ENCODE data around the gene POFUT2.
A peak's percentile ranks its signal among the peaks of the same experiment; 100 is the strongest.

POFUT2 gene

DNA sequence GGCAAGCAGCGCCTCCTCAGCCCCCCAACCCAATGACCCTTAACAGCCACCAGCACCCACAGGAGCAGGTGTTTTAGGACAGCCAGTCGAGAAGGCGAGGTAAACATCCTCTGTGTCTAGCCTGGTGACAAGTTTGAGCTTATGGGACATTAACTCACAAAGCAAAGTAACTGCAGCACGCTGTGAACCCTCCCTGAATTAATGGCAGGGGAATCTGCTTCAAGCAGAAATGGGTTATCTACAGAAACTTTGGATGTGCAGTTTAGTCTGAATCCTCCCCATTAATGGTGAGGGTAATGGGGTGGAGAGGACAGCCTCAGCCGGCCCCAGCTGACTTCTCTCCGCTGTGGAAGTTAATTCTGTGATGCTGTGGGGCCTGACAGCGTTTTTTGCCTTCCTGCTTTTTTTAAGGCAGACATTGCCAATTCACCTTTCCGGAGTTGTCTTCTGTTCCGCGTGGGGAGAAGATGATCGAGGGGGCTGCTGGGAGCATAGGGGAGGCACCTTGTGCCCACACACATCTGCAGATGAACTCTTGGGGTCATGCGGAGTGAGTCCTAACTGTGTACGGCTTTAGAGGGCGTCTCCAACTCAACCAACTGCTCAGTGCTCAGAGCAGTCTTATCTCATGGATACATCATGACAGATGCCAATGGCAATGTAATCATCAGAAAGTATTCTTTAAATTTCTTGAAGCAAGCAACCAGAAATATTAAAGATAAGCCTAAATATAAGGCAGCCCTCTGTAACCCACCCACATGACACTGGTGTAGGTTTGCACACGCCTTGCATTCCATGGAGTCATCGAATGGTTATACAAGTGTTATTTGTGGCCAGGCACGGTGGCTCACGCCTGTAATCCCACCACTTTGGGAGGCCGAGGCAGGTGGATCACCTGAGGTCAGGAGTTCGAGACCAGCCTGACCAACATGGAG is 41.0 kb downstream of the POFUT2 start:
- DNase-seq: no peak

DNA sequence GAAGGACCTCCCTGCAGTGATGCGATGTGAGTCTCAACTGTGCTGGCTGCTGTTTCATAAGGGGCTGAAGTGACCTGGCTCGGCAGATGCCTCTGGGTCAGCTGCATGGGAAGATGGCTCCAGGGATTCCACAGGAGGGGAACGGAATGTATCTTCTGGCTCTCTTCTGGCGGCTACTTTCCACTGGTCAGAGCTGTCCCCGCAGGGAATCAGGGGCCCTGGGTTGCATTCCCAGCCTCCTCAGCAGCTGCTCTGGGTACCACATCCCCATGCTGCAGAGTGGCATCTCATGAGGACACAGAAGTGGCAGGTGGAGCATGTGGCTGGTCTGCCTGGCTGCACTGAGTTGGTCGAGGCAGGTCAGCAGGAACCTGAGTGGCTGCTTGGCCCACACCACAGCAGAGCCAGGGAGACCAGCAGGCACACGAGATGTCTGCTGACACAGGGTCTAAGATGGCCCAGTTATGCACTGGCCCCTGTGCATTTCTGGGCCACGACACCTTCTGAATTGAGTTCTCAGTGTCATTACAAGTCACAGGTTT is 42.8 kb downstream of the POFUT2 start:
- DNase-seq: no peak

DNA sequence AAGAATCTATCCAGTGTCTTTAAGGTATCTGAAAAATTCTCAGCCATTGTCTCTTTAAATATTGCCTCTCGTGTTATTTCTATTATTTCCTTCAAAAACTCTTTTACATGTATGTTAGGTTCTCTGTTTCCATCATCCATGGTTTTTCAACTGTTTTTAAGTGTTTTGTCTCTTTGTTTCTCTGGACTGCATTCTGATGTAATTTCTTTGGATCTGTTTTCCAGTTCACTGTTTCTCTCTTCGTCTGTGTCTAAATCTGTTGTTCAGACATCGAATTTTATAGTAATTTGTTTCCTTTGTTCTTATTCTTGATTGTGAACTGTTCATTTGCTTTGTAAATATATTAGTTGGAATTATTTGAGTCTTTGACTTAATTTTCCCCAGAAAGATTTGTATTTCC is 44.1 kb downstream of the POFUT2 start:
- DNase-seq: no peak

DNA sequence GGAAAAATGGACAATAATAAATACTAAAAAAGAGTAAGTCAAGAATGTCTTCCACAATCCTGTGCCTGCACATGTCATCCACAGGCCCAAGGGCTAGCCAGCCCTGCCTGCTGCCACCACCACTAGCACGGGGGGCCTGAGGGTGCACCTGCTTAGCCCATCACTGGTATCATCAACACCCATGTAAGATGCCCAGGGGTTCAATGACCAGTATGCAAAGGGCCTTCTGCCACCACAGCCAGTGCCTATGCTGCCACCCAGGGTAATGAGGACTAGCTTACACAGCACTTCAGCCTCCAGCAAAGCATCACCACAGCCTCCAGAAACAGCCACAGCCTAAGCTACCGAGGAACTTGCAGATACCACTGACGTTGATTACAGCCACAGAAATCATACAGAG is 46.3 kb downstream of the POFUT2 start:
- DNase-seq: no peak

DNA sequence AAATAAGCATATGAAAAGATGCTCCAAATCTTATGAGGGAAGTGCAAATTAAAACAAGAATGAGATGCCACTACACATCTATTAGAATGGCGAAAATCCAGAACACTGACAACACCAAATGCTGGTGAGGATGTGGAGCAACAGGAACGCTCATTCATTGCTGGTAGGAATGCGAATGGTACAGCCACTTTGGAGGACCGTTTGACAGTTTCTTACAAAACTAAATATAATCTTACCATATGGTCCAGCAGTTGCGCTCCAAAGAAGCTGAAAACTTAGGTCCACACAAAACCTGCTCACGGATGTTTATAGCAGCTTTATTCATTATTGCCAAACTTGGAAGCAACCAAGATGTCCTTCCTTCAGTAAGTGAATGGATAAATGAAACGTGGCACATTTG is 50.3 kb downstream of the POFUT2 start:
- no peak for DNase-seq

DNA sequence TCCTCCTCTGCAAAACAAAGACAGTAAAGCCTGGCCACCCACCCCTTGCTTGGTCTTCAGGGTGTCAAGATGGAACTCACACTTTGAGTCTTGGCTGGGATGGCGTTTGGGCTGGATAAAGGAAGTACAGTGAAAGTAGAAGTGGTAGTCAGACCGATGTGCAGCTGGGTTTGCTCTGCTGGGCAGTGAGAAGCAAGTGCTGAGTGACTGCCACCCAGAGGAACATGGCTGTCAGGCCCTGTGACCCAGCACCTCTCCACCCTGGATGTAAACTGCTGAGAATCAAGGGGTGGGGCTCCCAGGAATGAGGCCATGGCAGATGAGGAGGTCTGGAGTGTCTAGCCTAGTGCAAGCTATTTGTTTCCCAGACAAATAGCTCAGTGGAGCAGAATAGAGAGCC is 51.2 kb downstream of the POFUT2 start:
- peak; percentile 18 for DNase-seq

DNA sequence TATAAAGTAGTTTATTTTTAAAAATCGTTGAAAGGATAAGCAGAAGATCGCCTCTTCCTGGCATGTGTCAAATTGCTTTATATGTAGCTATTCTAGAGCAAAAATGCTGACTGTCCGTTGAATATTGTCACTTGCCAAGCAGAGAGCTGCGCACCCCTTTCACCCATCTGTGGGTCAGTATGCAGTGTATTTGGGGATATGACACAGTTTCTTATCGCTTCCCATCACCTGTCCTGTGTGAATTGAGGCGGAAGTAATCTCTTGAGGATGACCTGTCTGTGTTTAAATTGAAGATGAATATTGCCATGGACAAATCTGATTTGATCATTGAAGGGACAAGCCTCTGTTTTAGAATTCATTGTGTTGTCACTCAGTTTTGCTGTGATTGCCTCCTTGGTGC is 52.2 kb downstream of the POFUT2 start:
- no peak for DNase-seq

DNA sequence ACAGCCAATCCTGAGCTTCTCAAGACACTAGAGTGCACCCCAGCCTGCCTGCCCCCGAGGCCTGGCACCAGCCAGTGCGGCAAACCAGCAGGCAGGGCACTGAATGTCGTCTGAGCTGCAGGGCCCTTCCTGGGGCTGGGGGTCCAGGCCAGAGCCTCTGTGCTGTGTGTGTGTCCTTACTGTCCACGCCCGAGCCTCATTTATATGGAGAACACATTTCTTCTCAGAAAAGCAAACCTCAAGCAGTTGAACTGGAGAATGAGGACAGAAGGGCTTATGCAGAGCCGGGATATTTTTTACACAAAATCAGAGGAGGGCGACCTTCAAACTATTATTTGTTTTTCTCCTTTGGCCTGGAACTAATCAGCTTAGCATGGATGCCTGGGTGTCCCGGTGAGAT is 52.7 kb downstream of the POFUT2 start:
- no peak for DNase-seq

DNA sequence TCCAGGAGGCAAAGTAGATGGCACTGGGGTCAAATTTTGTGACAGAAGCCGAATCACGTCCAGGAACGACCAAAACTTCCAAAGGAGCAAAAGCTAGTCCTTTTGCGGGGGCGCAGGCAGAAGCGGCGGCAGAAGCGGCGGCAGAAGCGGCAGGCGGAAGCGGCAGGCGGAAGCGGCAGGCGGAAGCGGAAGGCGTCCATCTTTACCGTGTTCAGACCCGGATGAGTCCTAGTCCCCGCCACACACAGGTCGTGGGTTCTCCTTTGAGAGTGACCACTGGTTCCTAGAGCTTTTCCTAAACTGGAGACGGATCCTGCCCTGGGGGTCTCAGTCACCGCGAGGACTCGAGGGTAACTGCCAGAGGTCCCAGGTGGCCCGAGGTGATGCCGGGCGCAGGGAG is 53.6 kb downstream of the POFUT2 start:
- DNase-seq: no peak

DNA sequence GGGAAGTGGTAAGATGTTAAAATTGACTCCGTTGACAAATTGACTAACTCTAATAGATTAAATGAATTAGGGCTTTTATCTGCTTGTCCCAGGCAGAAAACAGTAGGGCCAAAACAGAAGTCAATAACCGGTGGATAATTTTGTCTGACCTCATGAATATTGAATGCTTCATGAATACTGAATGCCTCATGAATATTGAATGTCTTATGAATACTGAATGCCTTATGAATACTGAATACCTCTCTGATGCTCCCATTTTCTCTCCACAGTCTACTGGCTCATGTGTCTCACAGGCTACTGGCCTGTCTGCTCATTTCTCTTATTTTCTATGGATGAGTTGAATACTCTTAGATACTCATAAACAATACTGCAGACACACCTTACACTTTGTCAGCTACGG is 56.0 kb downstream of the POFUT2 start:
- no peak for DNase-seq

DNA sequence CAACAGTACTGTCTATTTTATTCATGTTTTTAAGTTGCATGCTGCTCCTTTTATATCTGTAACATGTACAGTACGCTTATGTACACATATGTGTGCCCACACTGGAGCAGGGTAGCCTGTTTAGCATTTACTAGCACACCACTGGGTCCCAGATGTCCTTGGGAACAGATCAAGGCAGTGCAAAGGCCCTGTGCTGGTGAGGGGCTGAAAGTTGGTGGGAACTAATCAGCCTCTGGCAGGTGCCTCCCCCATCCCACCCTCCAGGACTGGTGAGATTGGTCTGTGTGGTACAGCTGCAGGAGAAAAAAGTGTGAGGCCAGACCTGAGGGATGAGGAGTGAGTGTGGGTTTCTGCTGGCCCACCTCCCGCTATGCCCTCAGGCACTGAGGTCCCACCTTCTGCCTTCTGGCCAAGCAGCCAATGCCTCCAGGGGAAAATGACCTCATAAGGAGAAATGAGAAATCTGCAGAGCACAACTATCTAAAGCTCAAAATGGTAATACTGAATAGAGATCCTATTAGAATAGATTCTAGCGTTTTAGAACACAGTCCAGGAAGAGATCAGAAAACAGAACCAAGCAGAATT is 58.9 kb downstream of the POFUT2 start:
- no peak for DNase-seq

DNA sequence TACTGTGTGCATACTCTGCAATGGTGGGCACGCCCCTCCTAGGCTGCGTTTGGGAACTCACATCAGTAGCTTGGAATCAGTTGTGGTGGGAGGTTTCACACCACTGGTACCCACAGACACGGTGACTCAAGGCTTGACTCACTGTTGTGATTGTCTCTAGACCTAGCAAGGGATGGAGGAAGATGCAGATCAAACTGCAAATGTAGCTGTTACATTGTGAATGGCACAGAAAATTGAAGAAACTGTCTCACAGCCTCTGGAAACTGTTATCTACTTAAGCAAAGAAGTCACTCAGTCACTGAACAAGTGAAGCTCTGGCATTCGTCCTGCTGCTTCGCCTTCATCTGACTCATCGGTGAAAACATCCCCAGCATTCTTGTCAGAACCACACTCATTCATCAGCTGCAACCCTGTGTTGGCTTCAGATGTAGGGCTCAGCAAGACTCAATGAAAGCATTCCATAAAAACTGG is 59.5 kb downstream of the POFUT2 start:
- peak; percentile 73 for DNase-seq

DNA sequence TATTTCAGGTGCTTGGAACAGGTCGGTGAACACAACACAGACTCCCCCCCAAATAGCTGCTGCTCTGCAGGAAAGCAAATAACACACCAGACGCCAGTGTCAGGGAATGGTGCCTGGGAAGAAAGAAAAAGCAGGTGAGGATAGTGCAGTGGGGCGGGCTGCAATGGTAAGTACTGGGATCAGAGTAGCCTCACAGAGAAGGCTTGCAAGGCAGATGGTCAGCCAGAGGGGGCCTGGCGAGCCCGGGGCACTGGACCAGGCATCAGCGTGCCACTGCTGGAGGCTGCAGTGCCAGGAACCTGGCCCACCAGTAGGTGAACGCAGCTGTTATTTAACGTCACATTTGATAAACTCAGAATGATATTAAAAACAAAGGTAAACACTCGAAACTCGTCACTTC is 60.0 kb downstream of the POFUT2 start:
- no peak for DNase-seq

DNA sequence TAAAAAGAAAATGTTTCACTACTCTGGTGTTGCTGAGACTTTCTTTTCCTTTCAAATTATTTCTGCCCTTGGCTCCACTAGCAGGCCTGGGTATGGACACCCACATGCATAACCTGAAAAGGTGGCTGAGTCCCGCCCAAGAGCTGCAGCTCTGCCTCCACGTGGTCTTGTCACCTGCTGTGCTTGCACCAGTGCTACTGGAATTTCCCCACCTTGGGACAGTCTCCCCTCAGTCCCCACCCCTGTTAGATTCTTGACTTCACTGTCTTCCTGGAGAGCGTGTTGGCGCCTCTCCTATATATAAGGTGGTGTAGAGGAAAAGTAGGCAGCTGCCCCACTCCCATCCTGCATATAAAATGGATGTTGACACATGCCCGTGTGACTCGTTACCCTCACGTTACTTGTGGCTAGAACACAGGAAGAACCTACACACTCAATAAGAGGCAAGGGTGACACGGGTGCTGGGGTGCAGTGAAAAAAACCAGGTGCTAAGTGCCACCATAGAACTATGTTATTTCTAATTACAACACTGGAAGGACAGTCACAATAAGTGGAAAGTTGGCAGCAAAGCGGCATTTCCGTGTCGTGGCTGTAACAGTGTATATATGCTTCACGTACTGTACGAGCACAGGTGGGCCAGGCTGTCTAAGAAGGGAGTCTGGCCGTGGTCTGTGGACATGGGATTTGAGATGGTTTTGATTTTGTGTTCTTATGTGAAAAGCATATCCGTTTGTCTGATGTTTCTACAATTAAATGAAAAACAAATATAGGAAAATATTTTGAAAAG is 61.0 kb downstream of the POFUT2 start:
- peak; percentile 47 for DNase-seq

DNA sequence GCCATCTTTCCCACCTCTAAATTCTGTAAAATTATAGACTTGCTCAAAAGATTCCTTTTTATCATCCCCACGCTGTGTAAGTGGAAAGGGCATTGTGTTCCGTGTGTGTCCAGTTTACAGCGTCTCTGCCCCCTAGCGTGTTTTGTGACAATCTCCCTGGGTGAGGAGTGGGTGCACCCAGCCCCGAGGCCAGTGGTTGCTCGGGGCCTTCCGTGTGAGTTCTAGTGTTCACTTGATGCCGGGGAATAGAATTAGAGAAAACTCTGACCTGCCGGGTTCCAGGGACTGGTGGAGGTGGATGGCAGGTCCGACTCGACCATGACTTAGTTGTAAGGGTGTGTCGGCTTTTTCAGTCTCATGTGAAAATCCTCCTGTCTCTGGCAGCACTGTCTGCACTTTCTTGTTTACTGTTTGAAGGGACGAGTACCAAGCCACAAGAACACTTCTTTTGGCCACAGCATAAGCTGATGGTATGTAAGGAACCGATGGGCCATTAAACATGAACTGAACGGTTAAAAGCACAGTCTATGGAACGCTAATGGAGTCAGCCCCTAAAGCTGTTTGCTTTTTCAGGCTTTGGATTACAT is 61.9 kb downstream of the POFUT2 start:
- no peak for DNase-seq

DNA sequence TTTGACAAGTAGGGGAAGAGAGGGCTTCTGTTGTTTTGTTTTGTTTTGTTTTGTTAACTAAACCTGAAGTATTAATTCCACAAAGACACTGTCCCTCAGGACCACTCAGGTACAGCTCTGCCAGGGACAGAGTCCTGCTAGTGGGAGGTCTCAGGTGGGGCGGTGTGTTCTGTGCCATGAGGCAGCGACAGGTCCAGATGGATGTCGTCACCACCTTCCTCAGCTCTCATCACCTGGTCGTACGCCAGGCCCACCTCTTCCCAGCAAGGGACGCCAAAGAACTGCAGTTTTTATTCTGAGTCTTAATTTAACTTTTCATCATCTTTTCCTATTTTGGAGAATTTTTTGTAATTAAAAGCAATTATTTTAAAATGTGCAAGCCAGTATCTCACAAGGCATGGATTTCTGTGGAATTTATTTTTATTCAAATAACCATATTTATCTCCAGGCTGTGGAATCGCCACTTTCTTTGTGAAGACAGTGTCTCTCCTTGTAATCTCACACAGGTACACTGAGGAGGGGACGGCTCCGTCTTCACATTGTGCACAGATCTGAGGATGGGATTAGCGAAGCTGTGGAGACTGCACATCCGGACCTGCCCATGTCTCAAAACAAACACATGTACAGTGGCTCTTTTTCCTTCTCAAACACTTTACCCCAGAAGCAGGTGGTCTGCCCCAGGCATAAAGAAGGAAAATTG is 62.5 kb downstream of the POFUT2 start:
- no peak for DNase-seq

DNA sequence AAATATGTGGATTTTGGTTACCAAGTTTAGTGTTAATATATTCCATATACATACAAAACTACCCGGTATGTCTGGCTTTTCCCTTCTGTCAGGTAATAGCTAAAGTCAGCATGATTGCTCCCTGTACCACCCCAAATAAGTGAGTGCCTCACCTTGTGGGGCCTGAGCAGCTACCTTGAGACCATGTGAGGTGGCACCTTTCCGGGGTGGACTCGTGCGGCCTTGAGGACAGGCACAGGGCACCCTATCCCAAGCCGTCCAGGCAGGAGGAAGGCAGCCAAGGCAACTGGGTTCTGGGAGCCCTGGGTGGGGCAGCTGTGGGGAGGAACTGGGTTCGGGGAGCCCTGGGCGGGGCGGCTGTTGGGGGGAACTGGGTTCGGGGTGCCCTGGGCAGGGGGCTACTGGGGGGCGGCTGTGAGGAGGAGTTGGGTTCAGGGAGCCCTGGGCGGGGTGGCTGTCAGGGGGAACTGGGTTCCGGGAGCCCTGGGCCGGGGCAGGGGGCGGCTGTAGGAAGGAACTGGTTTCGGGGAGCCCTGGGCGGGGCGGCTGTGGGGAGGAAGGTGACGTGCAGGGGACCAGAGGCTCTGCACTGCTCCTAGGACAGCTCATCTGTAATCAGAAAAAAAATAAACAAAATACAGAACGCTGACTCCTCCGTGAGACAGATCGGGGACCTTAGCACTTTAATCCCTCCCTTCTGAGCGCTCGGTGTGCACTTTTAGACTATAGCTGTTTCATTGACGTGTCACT is 63.3 kb downstream of the POFUT2 start:
- DNase-seq: peak; percentile 73

DNA sequence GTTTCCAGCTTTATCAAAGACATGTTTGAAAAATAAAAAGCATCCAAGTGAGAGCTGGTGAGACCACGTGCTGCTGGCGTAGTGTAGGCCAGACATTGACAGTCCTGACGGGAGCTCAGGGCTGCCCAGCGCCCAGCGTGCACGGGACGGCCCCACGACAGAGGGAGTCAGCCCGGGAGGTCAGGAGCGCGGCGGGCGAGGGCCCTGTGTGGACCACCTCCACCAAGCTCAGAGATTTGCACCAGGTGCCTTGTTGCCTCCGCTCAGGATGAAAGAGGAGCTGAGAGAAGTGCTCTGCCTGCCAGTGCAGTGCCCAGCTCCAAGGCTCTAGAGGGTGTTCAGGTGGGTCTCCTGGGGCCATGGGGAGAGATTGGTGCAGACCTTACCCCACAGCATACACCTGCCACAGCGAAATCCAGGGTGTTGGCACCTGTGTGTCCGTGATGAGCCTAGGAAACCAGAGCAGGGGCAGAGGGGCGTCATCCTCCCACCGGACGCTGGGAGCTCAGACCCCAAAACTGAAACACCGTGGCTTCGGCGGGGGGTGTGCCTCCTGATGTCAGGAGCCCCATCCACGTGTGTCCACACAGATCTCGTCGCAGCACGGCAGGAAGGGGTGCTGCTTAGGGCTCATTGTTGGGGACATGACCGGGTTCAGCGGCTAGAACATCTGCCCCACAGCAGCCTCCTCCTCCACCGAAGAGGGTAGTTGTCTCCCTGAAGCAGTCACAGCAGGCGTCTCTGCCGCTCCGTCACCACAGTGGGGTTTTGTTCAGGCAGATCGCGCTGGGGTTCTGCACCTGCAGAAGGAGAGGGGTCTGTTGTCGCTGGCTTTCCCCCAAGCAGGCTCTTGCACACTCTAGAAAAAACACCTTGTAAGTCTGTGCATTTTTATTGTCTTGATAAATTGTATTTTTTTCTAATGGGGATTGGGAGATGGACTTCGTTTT is 64.2 kb downstream of the POFUT2 start:
- DNase-seq: peak; percentile 29

DNA sequence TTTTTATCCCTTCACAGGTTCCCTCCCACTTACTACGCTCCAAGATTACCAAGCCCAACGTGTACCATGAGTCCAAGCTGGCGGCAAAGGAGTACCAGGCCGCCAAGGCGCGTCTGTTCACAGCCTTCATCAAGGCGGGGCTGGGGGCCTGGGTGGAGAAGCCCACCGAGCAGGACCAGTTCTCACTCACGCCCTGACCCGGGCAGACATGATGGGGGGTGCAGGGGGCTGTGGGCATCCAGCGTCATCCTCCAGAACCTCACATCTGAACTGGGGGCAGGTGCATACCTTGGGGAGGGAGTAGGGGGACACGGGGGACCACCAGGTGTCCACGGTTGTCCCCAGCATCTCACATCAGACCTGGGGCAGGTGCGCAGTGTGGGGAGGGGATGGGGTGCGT is 65.7 kb downstream of the POFUT2 start:
- DNase-seq: no peak
